PC-9 (cell line): ENCODE data around the gene LGALS8. TPM values are rescaled to one million over a fixed set of nuclear protein-coding genes. Genes with fewer than 3 reads are reported as not detected.

Experiments used
- BruUV-seq: library from RNA; stranded (reverse); fragments of 400-500 nt; replicated peaks from 2 replicates; lab custom pipeline; 2021; lab: Mats Ljungman, UMichigan
- CTCF ChIA-PET: fragments of 300-600 bp; sonication (Branson Sonifier 250); formaldehyde crosslinking; loops from one replicate; lab custom pipeline; 2022; ENCODE audit warnings: antibody characterized with exemption; lab: Charles Lee
- POLR2A ChIA-PET: fragments of 300-600 bp; sonication (Branson Sonifier 250); formaldehyde crosslinking; loops from one replicate; lab custom pipeline; 2022; ENCODE audit warnings: antibody characterized with exemption; ENCODE audit not compliant: unreplicated experiment; lab: Charles Lee
- DNase-seq, 2 experiments: peaks; one replicate each; pipeline versions ENCODE4 v3.0.0 to v3.0.0-alpha.2; 2015 to 2022; ENCODE audit warnings: mixed read lengths in 1 of 2
- H2AFZ ChIP-seq: fragments of 200-600 bp; sonication (generic); 2 replicates; pipeline ENCODE4 v1.8.1; 2017; ENCODE audit warnings: antibody characterized with exemption
- H3F3A ChIP-seq: fragments of 200-600 bp; sonication (generic); 2 replicates; pipeline ENCODE4 v1.8.1; 2017; ENCODE audit warnings: antibody characterized with exemption, mild to moderate bottlenecking, low read depth; ENCODE audit not compliant: insufficient read depth
- H3K27ac ChIP-seq: fragments of 200-600 bp; sonication (generic); 2 replicates; pipeline ENCODE4 v1.6.1; 2016; ENCODE audit warnings: mixed run types
- H3K27me3 ChIP-seq: fragments of 200-600 bp; sonication (generic); 2 replicates; pipeline ENCODE4 v1.6.1; 2016; ENCODE audit warnings: low read depth, mixed run types; ENCODE audit not compliant: insufficient read depth
- H3K36me3 ChIP-seq: fragments of 200-600 bp; sonication (generic); 2 replicates; pipeline ENCODE4 v1.6.1; 2016; ENCODE audit warnings: low read depth, mixed run types
- H3K4me1 ChIP-seq: fragments of 200-600 bp; sonication (generic); replicated peaks from 2 replicates; pipeline ENCODE4 v1.6.1; 2016; ENCODE audit warnings: mixed run types; ENCODE audit not compliant: insufficient read depth
- H3K4me2 ChIP-seq: fragments of 200-600 bp; sonication (generic); 2 replicates; pipeline ENCODE4 v1.6.1; 2017; ENCODE audit warnings: mixed run types
- H3K4me3 ChIP-seq: fragments of 200-600 bp; sonication (generic); 2 replicates; pipeline ENCODE4 v1.6.1; 2016; ENCODE audit warnings: mixed run types
- H3K79me2 ChIP-seq: fragments of 200-600 bp; sonication (generic); 2 replicates; pipeline ENCODE4 v1.6.1; 2017; ENCODE audit warnings: low read depth, mixed run types
- H3K9me2 ChIP-seq: fragments of 200-600 bp; sonication (generic); 2 replicates; pipeline ENCODE4 v1.8.1; 2017; ENCODE audit warnings: mild to moderate bottlenecking; ENCODE audit not compliant: insufficient read depth
- H3K9me3 ChIP-seq: fragments of 200-600 bp; sonication (generic); 2 replicates; pipeline ENCODE4 v1.8.1; 2016; ENCODE audit warnings: low read depth; ENCODE audit not compliant: insufficient read depth
- H4K20me1 ChIP-seq: fragments of 200-600 bp; sonication (generic); 2 replicates; pipeline ENCODE4 v1.8.1; 2017; ENCODE audit not compliant: insufficient read depth
- EZH2 ChIP-seq: fragments of 200-600 bp; sonication (generic); IDR thresholded peaks from 2 replicates; pipeline ENCODE4 v1.8.0; 2017; ENCODE audit warnings: antibody characterized with exemption, low read depth
- intact Hi-C: fragments of 100-400 bp; cut with micrococcal nuclease; formaldehyde crosslinking; loops from one replicate; pipeline ENCODE4 v1.10.0; 2022; ENCODE audit not compliant: unreplicated experiment
- total RNA-seq: library from RNA; stranded (reverse); gene quantifications from 2 replicates; pipeline ENCODE4 v1.2.3, GENCODE V29; 2021
- TF ChIP-seq, protein P1 (sequence below): fragments of 200-600 bp; sonication (generic); conservative IDR thresholded peaks from 2 replicates; pipeline ENCODE4 v1.6.1; 2017; ENCODE audit warnings: mixed run types, antibody characterized with exemption, mild to moderate bottlenecking, moderate library complexity

Gene LGALS8
- total RNA-seq, 1 experiment from 2014 or later: 59.2 TPM

- Histone ChIP-seq H3K4me2 (no peak overlapping the region), H3K9me2 (no peaks in the 10 kb centered on the region), H3K27ac (no peak overlapping the region), H4K20me1 (0 out of 2 replicates have a peak, but pooled peaks cover 4% of the 10 kb centered on the region), H3K4me1 (no peaks in the 10 kb centered on the region), H3K79me2 (peaks cover 8% of the 10 kb centered on the region; the same call in 1 of the 2 replicates), H3K27me3 (no peaks in the 10 kb centered on the region), H3K4me3 (no peak overlapping the region), H3K9me3 (no peaks in the 10 kb centered on the region), H3F3A (peaks cover 11% of the 10 kb centered on the region; the same call in 1 of the 2 replicates), H2AFZ (no peak overlapping the region), H3K36me3 (peaks cover 46% of the 10 kb centered on the region)
- intact Hi-C loops: no loop called here
- ChIA-PET POLR2A (no interaction called here), CTCF (no interaction called here)
- BruUV-seq: no TSS peak
- no peak for DNase-seq
- TF ChIP-seq, protein P1, sequence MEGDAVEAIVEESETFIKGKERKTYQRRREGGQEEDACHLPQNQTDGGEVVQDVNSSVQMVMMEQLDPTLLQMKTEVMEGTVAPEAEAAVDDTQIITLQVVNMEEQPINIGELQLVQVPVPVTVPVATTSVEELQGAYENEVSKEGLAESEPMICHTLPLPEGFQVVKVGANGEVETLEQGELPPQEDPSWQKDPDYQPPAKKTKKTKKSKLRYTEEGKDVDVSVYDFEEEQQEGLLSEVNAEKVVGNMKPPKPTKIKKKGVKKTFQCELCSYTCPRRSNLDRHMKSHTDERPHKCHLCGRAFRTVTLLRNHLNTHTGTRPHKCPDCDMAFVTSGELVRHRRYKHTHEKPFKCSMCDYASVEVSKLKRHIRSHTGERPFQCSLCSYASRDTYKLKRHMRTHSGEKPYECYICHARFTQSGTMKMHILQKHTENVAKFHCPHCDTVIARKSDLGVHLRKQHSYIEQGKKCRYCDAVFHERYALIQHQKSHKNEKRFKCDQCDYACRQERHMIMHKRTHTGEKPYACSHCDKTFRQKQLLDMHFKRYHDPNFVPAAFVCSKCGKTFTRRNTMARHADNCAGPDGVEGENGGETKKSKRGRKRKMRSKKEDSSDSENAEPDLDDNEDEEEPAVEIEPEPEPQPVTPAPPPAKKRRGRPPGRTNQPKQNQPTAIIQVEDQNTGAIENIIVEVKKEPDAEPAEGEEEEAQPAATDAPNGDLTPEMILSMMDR: no peak
- TF ChIP-seq EZH2: no peak
These were observed 17.2 kb downstream of the LGALS8 start for GRCh38 chr1:236540813-236541465.

GRCh38 chr1:236541710-236542109 is 17.9 kb downstream of the LGALS8 start:
- Histone ChIP-seq H3K4me1 (no peaks in the 10 kb centered on the region), H3K27ac (no peak overlapping the region), H2AFZ (no peak overlapping the region), H3K27me3 (no peaks in the 10 kb centered on the region), H3F3A (peaks cover 12% of the 10 kb centered on the region; the same call in 1 of the 2 replicates), H3K4me2 (no peak overlapping the region), H3K9me3 (no peaks in the 10 kb centered on the region), H3K4me3 (no peak overlapping the region), H3K9me2 (no peaks in the 10 kb centered on the region), H4K20me1 (peaks cover 9% of the 10 kb centered on the region; the same call in 1 of the 2 replicates), H3K36me3 (peaks cover 51% of the 10 kb centered on the region), H3K79me2 (no peaks in the 10 kb centered on the region)
- TF ChIP-seq, protein P1: no peak
- TF ChIP-seq EZH2: no peak
- BruUV-seq: no TSS peak
- DNase-seq: no peak
- ChIA-PET CTCF (no interaction called here), POLR2A (no interaction called here)
- intact Hi-C loops: no loop called here

- Histone ChIP-seq H3K27me3 (no peaks in the 10 kb centered on the region), H3K9me2 (no peaks in the 10 kb centered on the region), H3F3A (peaks cover 21% of the 10 kb centered on the region; the same call in 1 of the 2 replicates), H3K9me3 (no peaks in the 10 kb centered on the region), H3K36me3 (peaks cover 50% of the 10 kb centered on the region), H4K20me1 (peaks cover 9% of the 10 kb centered on the region; the same call in 1 of the 2 replicates), H3K4me1 (no peaks in the 10 kb centered on the region), H3K4me2 (no peak overlapping the region), H3K4me3 (no peak overlapping the region), H3K27ac (no peak overlapping the region), H3K79me2 (no peaks in the 10 kb centered on the region), H2AFZ (no peak overlapping the region)
- DNase-seq: no peak
- no TSS peak for BruUV-seq
- no peak for TF ChIP-seq EZH2
- TF ChIP-seq, protein P1: no peak
- POLR2A ChIA-PET: no interaction called here
- intact Hi-C loops: no loop called here
- CTCF ChIA-PET: no interaction called here
These were observed 19.4 kb downstream of the LGALS8 start for GRCh38 chr1:236543065-236543669.
